Activated CD4-positive, CD25-positive, alpha-beta regulatory T cell (primary cell): Measurements from ENCODE around the gene TWNK.
"Not testable (repeated sequence)": the region's sequence is repeated elsewhere in the genome, so short reads cannot be mapped to it uniquely, and the experiment has no call there.

Experiments used
- DNase-seq, 4 experiments: peaks; one replicate each; lab custom pipeline; 2025; lab: John Stamatoyannopoulos, UW

The TWNK gene

DNA sequence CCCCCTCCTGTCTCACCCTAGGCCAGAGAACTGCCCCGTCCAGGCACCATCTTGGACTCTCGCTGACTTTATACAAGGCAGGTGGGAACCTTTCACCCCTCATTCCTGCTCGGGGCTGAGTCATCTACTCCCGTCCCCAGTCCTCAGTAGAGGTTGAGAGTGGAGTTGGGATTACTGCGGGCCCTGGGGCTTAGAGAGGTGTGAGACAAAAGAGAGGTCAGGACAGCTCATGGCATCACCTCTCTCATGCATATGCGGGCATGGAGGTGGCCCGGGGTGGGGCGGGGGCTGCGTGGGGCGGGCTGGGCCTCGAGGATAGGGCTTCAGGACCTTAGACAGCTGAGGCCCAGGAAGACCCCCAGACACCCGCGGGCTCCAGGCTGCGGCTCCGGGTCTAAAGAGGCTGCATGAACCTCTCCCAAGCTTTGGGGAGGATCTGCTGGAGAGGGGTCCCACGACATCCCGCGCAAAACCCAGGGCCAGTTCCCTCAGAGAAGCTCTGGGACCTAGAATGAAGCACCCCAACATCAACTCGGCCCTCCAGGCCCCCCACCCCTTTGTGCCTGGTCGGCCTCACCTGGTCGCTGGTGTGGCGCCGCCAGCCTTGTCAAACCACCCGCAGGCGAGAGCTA, 43.3 kb downstream of the TWNK start:
- DNase-seq: no peak

DNA sequence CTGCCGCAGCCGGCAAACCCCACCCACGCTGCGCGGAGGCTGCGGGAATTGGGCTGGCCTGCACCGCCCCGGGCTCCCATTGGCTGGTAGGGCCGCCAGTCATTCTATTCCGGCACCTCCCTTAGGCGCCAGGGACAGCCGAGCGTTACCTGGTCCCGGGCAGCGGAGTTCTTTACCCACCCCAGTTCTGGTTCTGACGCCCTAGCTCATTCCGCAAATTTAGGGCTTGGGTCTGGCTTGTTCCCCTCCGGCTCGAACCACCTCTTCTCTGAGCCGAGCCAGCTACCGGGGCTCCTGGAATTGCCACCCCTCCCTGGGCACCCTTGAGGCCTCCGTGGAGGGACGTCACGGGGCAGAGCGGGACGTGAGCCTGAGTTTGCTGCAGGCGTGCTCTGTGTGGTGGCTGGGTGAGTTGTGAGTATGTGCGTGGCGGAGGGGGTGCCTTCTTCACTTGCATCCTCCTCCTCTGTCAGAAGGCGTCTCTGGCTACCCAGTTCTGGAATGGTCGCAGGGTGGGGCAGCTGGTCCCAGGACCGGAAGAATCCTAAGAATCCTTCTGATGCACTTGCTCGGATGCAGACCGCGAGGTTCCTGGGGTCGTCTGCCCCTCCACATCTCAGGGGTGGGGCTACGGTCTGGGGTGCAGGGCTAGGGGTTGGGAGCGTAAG, 43.9 kb downstream of the TWNK start, which contains the start of the genes PDZD7 and SFXN3:
TSS of gene PDZD7 (minus strand) at position 2 of the 668 bp plus-strand sequence. CDS start 910 bp downstream, outside the sequence.
TSS of gene SFXN3 (plus strand) at position 107 of the 668 bp plus-strand sequence. CDS start 3,461 bp downstream, outside the sequence.
- DNase-seq: peak; percentile 93 to 96 (median 94)

DNA sequence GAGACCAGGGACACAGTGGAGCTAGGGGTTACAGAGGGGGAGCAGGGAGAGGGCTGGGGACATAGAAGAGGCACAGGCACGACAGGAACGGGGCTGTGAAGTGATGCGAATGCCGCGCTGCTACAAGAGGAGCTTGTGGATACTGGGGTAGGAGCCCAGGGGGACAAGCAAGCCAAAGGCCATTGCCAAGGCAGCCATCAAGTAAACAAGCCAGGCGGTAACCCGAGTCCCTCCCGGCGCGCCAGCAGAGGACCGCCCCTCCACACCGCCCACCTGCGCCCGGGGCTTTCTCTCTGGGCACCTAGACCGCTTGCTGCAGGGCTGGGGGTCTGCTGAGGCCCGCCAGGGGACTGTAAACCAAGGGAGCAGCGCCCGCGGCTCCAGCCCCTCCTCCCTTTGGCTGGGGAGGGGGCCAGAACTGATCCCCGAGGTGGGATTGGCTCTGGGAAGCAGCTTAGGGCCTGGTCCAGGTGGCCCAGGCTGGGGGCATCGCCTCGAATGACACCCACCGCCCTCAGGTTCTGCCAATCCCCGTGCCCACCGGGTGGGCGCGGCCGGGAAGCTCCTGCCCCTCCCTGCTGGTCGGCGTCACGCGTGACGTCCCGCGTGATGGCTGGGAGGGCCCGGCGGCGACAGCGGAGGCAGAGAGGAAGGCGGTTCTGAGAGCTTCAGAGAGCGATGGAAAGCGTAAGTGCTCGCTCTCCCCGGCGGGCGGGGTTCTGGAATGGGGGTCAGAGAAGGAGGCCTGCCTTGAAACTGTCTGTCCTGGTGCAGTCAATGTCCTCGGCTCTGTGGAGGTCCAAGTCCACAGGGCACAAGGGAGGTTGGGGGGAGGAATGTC, 44.7 kb downstream of the TWNK start:
- DNase-seq: peak; percentile 28 to 66 (median 48)

DNA sequence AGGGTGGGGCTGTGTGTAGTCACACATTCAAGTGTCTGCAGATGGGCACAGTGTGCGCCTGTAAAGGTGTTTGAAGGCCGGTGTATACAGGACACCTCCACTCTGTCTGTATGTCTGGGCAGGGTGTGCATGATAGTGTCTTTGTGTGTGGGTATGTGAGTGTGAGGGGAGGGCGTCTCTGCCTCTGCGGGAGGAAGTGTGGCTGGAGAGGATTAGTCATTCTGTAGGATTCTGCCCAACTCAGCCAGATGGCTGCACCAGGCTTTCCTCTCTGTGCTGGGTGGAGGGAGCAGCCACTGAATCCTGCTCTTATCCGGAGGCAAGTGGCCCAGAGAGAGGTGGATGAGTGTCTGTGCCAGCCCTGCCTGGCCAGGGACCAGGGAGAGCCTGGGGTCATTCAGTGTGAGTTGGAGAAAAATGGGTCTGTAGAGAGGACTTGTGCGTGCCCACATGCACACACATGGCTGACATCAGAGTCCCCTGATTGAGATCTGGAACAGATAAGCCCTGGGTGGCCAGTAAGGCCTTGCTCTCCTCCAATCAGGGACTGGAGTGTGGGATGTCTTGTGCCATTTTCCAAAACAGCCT, 45.4 kb downstream of the TWNK start:
- DNase-seq: no peak

DNA sequence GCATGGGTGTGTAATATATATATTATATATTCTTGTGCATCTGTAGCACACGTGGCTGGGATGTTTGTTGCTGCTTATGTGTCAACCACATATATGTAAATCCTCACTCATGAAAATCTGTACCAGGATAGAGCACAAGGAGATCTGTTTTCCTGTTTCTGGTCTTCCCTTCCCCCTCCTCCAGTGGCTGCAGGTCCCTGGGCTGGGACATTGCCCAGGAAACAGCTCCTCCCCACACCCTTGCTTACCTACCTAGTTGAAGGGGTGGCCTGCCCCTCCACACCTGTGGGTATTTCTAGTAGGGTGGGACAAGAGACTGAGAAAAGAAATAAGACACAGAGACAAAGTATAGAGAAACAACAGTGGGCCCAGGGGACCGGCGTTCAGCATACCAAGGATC, 45.9 kb downstream of the TWNK start:
- DNase-seq: no peak

DNA sequence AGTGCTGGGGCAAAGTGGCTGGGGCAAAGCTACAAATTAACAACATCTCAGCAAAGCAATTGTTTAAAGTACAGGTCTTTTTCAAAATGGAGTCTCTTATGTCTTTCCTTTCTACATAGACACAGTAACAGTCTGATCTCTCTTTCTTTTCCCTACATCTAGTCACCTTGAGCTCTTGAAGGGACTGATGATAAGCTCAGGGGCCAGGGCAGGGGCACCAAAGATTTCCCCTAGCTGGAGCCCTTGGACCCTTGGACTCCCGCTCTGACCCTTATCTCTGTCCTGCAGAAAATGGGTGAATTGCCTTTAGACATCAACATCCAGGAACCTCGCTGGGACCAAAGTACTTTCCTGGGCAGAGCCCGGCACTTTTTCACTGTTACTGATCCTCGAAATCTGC, 47.1 kb downstream of the TWNK start:
- not testable (repeated sequence) for DNase-seq

DNA sequence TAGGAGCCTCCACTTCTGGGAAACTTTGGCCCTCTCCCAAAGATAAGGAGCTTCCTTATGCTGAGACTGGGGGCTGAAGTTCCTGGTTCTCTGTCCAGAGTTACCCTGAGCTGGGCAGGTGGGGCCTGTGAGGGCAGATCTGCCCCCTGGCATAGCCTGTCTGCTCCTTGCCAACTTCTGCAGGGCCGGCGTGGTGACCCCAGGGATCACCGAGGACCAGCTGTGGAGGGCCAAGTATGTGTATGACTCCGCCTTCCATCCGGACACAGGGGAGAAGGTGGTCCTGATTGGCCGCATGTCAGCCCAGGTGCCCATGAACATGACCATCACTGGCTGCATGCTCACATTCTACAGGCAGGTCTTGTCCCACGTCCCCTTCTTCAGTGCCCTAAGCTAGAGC, 48.0 kb downstream of the TWNK start:
- no peak for DNase-seq

DNA sequence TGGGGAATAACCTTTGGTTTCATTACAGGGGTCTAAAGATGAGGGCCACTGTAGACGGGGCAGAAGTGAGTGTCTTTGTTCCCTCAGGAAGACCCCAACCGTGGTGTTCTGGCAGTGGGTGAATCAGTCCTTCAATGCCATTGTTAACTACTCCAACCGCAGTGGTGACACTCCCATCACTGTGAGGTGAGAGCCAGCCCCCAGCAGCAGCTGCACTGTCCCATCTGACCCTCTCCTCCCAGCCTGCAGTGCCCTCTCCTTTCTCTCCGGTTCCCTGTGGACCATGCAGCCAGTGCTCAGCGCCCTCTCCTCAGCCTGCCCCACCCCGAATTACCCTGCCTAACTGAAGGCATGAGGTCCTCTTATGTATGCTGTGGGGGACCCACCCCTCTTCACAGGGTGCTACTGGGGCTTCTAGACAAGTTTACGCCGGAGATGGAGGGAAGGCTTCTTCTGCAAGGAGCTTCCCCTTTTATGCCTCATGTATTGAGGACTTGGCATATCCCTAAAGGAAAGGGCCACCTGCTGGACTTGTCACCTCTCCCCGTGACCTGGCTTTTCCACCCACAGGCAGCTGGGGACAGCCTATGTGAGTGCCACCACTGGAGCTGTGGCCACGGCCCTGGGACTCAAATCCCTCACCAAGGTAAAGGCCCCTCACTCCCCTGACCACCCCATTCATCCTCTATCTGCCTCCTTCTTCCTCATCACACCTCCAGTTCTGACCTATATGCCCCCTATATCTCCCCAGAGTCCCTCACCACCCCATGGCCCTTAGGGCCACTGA, 48.8 kb downstream of the TWNK start:
- no peak for DNase-seq

DNA sequence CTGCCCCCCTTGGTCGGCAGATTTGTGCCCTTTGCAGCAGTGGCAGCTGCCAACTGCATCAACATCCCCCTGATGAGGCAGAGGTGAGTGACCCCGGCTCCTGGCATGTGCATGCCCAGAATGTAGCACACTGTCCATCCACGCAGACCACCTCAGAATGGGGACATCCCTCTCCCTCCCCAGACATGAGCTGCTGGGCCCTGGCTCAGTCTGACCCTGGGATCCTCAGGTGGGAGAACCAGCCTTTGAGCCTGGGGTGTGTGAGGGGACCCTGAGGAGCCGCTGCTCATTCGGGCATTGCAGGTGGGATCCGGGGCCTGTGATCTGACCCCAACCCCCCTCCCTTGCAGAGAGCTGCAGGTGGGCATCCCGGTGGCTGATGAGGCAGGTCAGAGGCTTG, 49.4 kb downstream of the TWNK start:
- no peak for DNase-seq

DNA sequence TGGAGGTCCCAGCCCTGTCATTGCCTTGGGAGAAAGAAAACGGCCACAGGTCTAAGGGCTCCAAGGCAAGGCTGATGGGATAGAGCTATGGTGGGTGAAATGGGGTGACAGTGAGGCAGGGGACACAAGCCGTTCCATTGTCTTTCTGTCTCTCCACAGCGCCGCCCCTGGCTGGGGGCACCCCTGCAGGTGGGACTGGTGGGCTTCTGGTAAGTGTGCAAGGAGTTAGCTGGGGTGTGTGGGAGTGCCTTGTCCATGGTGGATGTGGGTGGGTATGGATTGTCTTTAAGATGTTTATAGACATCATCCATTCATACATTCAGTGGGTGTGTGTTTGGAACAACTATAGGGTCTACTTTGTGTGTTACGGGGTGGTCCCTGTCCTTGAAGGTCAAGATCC, 51.1 kb downstream of the TWNK start:
- DNase-seq: no peak

DNA sequence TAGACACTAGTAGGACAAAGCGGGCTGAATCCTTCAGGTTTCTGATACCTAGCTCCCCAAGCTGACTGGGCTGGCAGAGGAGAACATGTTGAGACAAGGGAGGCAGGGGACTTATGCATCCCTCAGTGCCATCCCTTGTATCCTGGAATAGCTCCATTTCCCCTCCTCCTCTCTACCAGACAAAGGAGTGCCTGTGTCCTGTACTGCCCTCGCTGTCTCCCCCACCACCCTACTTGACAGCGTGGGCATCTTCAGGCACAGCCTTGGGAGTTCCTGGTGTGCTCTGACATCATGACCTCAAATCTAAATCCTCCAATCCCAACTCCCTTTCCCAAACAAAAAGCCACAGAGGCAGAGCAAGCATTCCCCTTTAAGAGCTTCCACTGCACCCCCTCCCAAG, 52.7 kb downstream of the TWNK start:
- no peak for DNase-seq

DNA sequence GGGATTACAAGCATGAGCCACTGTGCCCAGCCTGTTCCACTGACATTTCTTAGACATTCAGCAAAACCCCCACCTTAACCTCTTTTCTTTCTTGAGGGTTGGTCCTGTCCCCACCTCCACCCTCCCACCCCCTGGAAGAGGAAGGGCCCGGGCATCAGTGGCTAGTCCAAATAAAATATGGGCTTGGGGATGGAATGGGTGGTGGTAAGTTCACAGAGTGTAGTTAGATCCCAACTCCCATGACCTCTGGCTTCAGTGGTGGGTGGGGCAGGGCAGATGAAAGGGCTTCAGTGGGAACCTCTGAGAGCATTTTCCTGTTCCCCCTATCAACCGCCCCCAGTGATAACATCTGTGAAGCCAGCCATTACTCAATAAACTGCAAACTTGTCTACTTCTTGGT, 53.5 kb downstream of the TWNK start:
- no peak for DNase-seq

DNA sequence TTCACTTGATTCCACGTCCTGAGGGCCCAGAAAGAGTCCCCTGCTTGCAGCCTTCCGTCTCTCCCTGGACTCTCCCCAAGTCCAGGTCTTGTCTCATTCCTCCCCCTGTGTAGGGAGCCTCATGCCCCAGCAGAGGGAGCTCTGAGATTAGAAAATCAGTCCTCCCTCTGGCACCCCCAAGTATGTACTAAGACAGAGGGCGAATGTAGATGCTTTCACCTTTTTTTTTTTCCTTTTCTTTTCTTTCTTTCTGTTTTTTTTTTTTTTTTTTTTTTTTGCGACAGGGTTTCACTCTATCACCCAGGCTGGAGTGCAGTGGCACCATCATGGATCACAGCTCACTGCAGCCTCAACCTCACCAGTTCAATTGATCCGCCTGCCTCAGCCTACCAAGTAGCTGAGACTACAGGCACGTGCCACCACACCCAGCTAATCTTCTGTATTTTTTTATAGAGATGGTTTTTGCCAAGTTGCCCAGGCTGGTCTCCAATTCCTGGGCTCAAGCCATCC, 54.0 kb downstream of the TWNK start:
- peak; percentile 24 to 56 (median 43) for DNase-seq

DNA sequence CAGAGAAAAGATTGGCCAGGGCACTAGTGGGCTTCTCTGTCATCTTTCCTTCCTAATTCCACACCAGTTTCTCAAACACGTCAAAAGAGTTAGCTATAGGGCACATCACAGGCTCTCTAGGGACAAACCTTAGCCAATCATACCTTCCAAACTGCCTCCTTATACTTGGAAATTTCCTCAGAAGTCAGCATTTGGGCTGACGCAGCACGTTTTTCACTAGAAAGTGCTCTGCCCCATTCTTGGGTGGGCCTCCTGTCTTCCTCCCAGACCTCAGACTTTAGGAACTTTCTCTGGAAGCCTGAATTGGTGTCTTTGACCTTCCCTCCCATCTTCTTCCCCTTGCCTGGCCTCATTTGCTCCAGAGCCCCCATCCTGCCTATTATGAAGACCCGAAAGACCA, 54.8 kb downstream of the TWNK start:
- no peak for DNase-seq

DNA sequence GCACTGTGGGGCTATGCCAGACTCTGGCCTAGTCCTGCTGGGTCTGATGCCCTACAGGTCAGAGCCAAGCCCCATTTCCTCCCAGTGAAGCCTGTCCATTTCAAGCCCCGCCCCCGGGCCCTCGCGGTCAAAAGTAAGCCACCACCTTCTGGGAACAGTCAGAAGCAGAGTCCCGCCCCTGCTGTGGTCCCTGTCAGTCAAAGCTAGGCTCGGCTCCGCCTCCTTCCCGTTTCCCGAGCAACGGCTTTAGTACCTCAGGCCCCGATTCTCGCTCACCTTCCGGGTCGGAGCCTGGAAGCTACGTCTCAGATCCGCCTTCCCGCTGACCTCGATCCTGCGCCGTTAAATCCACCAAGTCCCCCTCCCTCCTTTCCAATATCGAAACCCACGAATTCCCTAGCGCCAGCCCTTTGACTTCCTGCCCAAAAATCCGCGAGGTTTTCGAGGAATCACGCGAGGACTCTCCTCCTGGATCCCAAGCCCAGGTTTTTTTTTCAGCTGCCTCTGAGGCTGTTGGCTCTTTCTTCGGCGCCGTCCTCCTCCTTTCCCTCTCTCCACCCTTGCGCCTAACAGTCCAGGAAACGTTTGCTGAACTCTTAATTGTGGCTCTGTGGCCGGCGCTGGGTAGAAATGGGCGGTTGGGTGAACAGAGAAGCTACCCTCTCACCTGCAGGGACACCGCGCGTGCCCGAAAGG, 55.5 kb downstream of the TWNK start:
- DNase-seq: peak; percentile 46 to 78 (median 64)

DNA sequence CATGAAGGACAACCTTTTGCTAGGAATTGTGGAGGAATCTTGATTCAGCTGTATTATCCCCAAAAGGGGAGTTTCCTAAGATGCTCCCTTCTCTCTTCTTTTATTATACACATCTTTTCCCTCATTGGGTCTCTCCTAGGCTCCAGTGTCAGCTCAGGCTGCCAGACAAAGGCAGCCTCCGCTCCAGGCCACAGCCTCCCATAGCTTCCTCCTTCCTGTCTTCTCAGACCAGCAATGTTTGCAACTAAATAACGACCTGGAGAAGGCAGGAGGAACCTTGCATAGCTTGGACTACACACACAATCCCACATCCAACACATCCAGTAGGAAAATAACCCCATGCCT, 56.0 kb downstream of the TWNK start:
- no peak for DNase-seq
